GM18867 (cell line): ENCODE results near the gene PRRT4.

Experiments
- ATAC-seq: cut with Tn5 transposase; IDR thresholded peaks from one replicate; pipeline ENCODE4 v1.9.1; 2021; ENCODE audit warnings: mild to moderate bottlenecking, moderate library complexity; ENCODE audit not compliant: unreplicated experiment

Gene PRRT4

DNA sequence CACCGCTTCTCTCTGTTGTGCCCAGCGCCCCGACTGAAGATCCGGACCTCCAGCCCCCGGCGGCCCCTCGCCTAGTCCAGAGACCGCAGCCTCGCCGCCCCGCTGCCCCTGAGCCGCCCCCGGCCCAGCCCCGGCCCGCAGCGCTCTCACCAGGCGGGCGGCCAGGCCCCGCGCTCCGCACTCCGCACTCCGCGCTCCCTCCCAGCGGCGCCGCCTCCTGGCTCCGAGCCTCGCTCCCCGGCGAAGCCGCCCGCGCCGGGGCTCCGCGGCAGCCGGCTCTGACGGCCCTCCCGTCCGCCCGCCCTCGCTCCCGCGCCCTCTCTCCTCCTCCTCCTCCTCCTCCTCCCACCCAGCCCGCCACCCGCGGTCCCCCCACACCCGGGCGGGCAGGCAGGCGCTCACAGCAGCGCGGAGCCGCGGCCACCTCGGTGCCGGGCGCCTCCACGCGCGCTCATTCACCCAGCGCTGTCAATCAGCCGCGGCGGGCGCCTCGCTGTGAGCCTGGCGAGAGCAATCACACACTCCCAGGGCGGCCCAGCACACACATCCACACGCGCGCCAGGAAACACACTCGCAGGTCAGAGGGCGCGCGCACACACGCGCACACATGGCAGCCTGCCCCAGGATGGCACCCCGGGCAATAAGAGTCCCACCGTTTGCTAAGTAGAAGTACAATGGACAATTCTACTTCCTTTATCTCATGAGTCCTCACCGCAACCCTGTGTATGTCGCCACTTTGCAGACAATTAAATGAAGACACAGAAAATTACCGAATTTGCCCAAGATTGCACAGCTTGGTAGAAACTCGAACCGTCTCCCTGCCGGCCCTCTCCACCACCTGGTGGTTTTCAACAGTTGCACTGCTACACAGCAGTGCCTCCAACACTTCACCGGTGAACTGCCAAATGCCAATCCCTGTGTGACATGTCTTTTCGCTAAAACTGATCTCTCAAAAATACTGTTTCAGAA lies at the start of gene PRRT4:
PRRT4 (minus strand) TSS at position 280 of the 969 bp plus-strand sequence.
- ATAC-seq = peak; percentile 58

DNA sequence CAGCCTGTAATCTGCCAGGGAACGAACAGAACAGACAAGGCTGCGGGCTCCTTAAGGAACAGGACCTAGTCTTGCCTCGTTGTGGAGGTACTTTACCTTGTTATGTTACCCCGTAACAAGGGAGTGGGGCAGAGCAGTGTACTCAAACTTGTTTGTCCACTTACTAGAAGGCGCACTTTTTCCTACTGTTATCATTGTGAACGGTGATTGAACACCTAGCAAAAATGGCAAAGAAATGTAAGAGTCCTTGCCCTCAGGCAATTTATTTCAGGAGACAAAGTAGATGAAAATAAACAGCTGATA lies 48.9 kb upstream of the PRRT4 start:
- no peak for ATAC-seq

DNA sequence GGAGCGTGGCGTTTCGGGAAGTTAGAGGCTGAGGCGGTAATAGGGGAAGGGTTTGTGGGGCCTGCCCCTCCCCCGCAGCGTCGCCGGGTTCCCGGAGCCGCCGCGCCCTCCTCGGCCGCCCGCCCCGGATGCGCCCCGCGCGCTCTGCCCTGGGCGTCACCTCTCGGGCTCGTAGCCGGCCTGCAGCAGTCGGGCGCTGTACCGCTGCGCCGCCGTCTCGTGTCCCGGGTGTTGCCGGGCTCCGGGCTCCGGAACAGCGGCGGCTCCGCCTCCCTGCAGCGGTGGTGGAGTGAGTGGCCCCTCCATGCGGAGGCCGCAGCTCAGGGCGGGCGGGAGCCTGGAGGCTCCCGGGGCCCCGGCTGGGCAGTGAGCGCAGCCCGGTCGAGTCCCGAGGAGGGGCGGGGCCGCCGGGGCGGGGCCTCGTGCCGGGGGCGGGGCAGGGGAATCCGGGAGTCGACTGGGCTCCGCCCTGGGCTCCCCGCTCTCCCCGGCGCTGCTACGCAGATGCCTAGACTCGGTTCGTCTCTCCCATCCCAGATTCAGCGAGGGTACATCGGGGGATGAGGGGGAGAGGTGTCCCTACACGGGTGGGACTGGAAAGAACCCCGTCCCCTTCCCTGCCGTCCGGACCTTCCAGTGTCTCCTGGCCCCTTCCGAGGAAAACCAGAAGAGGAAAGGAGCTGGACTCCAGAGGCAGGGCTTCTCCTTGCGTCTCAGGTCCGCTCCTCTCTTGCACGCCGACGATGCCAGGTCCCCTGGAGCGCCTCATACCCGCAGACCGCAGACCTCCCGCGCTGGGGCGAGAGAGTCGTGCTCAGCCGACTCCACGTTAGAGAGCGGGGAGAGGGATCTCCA lies 48.3 kb upstream of the PRRT4 start, which contains the start of gene IMPDH1:
IMPDH1 (minus strand) TSS at position 387 of the 855 bp plus-strand sequence; CDS start at position 306, 81 bp downstream.
- peak; percentile 80 for ATAC-seq

GRCh38 chr7:128408709-128409595 lies 47.5 kb upstream of the PRRT4 start:
- no peak for ATAC-seq

DNA sequence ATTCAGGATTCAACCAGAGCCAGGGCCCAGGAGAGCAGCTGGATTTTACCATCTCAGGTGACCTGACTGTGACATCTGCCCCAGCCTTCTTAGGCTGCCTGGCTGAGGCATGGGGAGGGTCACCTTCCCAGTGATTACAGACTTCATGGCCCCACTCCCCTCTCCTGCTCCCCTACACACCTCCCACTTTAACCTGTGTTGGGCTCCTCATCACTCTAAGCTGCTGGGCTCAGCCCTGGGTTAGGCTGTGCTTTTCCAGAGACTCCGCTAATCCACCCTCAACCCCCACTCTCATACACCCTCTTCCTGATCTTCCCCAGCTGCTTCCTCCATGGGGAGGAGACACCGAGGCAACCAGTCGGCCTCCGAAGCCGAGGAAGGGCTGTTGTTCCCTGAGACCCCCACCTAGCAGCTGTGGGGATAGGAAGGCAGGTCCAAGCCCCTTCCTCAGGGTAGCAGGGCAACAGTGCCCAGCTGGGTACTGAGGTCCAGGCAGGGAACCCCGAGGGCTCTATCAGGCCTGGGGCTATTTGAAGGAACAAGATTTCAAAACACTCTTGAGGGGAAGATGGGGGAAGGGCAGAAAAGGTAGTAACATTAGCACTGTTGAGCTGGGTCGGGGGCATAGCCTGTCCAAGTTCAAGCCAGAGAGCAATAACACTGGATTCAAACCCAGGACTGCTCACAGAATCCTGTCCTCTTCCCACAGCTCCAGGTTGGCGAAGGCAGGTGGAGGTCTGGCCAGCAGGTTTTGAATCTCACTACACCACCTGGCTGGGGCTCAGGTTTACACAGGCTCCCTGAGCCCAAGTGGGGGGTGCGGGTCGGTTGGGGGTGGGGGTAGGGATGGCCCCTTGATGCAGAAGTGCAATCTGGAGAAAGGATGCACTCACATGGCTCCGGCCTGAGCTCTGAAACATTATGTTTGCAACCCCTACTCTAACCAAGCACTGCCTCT lies 46.5 kb upstream of the PRRT4 start:
- ATAC-seq = no peak

DNA sequence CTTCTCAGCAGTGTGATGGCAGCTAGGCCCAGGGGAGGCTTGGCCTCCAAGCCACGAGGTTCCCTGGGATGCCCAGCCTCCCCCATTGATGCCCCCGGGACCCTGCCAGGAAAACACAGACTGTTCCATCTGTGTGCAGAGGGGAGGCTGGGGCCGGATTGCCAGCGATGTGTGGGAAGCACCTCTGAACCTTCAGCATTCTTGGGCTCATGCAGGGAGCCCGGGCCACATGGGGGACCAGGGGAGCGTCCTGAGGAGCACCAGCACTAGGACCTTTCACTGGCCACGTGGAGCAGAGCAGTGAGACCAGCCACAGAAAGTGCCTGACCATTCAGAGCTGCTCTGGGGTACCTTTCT lies 45.7 kb upstream of the PRRT4 start:
- ATAC-seq = no peak

DNA sequence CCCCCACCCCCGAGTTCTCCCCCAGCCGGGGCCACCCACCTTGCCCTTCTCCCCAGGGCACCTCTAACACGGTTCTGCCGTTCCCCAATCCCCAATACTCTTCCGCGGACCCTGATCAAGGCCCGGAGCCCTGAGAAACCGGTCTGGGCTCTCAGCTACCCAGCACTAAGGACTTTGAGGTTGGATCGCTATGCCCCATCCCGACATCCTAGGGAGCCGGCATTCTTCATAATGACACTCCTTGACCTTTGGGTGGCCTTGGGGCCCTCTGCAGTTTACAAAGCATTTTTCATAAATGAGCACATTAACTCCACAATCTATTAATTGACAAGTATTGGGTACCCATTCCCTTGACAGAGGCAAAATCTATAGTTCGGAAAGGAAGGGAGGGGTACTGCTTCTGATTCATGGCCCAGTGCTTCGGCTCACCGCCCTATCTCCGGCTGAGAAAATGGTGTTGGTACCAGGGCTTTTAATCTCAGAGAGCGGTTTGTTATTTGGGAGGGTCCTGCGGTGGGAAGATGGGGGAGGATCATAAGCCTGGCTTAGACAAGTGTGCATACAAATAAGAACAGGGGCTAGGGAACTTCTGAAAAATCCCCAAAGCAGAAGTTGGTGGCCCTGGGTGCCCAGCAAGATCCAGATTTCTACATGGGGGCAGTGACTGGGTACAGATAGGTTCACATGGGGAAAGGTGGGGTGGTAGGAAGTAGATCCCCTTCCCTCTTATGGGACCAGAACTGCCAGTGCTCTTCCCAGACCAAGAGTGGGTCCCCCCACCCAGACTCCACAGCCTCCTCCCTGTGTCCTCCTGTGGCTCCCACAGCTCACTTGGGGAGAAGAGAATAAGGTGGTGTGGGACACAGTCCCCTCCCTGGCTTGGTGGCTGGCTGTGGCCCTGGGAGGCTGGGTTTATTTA lies 45.1 kb upstream of the PRRT4 start:
- ATAC-seq = no peak

GRCh38 chr7:128405471-128406313 lies 44.2 kb upstream of the PRRT4 start:
- ATAC-seq = no peak

DNA sequence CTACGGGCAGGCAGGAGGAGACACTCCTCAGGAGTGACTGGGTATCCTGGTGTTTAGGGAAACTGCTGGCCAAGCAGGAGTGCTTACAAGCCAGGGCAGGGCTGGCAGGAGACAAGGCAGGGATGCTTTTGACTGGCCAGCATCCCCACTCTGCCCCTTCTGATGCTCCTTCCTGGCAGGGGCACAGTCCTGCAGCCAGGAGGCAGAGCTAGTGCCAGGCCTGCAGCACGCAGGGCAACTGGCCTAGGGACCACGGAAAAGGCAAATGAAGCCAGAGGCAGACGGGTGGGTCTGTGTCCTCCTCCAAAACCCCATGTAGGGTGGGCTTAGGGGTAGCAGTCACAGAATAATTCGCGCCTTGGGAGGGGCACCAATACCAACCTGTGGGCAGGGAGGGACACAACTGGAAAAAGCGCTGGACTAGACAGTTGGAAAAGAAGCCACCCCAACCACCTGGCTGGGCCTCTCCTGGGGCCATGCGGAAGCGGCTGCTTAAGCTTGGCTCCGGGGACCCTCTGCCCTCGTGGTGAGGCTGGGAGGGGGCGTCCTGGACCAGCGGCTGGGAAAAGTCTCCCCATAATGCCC lies 43.5 kb upstream of the PRRT4 start:
- no peak for ATAC-seq

GRCh38 chr7:128404143-128404681 lies 42.7 kb upstream of the PRRT4 start:
- ATAC-seq = no peak

DNA sequence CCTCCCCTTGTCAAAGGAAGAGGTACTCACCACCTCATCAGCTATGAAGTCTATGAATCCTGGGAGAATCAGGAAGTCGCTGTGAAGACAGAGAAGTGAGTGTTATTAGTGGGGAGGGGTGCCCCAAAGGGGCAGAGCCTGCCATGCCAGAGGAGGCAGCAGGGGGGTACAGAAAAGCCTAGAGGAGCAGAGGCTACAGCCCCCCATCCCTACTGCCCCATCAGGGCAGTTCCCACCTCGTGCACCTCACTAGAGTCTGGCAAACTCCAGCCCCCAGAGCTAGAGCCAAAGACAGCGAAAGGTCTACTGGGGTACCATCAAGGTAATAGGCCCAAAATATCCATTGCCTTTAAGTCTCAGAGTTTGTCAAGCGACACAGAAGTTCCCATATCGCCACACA lies 42.2 kb upstream of the PRRT4 start:
- no peak for ATAC-seq

DNA sequence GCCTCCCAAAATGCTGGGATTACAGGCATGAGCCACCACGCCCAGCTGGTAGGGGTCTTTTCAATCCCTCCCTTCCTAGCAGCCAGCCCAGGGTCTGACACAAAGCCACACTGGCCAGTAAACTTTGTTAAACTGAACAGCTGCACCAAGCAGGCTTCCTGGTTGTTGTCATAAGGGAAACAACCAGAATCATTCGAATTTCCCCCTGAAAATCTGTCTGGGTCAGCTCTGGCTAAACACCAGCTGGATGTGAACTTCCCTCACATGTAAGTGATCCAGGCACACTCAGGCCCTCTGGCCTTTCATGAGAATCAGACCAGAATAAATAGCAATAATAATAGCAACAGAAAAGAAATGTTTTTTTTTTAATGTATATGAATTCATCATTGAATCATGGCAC lies 40.9 kb upstream of the PRRT4 start:
- no peak for ATAC-seq

DNA sequence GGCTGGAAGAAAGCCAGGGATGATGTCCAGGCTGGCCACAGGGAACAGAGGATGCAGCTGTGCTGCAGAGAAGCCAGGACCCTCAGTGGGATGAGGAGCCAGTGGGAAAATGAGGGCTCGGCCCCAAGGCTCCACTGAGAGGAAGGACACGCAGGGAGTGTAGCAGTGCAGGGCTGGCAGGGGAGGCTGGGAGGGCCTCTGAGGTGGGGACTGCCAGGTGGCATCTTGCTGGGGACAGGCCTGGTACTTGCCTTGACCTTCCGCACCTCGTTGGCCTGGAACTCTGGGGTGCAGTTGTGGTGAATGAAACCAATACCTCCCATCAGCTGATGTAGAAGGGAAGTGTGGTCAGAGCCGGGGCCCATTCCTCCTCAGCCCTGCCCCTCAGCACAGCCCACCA lies 39.1 kb upstream of the PRRT4 start:
- no peak for ATAC-seq

DNA sequence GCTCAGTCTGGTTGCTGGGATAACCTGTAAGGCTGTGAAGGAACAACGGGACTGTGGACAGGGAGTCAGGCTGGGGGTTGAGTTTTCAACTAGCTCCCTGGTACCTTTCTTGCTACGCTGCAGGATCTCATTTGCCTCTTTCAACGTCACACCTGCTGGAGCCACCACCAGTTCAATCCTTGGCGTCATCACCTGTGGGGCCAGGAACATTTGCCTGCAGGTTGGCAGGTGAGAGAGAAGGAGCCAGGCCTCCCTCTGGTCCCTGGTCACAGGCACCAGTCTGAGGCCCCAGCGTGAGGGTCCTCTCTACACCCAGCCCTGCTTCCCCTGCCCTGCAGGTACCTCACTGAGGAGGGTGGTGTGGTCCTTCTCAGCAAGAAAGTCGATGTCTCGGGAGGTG lies 38.5 kb upstream of the PRRT4 start:
- no peak for ATAC-seq

DNA sequence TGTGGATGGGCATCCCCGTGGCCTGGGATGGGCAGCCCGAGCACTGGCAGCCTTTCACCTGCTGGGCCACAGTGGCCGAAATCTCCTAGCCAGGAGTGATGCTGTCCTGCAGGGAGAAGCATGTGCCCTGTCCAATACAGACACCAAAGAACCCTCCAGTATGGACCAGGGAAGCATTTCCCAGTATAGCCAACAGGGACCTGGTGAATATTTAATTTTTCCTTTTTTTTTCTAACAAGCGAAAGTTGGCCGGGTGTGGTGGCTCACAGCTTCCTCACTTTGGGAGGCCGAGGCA lies 37.3 kb upstream of the PRRT4 start:
- ATAC-seq = no peak

GRCh38 chr7:128398016-128398840 lies 36.7 kb upstream of the PRRT4 start:
- no peak for ATAC-seq

- no peak for ATAC-seq
Observed at GRCh38 chr7:128396357-128396756, 34.9 kb upstream of the PRRT4 start.
